Kidney epithelial cell (primary cell): ENCODE results near the gene LINC01488. TPM values are rescaled to one million over a fixed set of nuclear protein-coding genes. Genes with fewer than 3 reads are reported as not detected.

ENCODE experiments used
- DNase-seq: peaks from one replicate; pipeline ENCODE4 v3.0.0-alpha.2; 2010; ENCODE audit warnings: low read depth
- H3K27me3 ChIP-seq: 2 replicates; pipeline ENCODE4 v1.6.0; 2011; ENCODE audit warnings: low read length; ENCODE audit not compliant: control insufficient read depth, insufficient read depth
- H3K36me3 ChIP-seq: 2 replicates; pipeline ENCODE4 v1.5.1; 2011; ENCODE audit warnings: low read length; ENCODE audit not compliant: control insufficient read depth, insufficient read depth
- H3K4me3 ChIP-seq: 2 replicates; pipeline ENCODE4 v1.5.1; 2011; ENCODE audit warnings: low read depth, mild to moderate bottlenecking, control low read depth, low read length
- total RNA-seq: library from RNA; depleted of rRNA; stranded (reverse); fragments of >200 nt; gene quantifications from 2 replicates; pipeline ENCODE4 v1.2.3, GENCODE V29; 2015
- TF ChIP-seq, protein P1 (sequence below): IDR thresholded peaks from 2 replicates; pipeline ENCODE4 v1.5.1; 2011; ENCODE audit warnings: mild to moderate bottlenecking, moderate library complexity, low read length, control low read depth, inconsistent platforms; ENCODE audit not compliant: insufficient read depth, poor library complexity, severe bottlenecking

The LINC01488 gene
- total RNA-seq, 1 donor from 2014 or later: not detected

DNA sequence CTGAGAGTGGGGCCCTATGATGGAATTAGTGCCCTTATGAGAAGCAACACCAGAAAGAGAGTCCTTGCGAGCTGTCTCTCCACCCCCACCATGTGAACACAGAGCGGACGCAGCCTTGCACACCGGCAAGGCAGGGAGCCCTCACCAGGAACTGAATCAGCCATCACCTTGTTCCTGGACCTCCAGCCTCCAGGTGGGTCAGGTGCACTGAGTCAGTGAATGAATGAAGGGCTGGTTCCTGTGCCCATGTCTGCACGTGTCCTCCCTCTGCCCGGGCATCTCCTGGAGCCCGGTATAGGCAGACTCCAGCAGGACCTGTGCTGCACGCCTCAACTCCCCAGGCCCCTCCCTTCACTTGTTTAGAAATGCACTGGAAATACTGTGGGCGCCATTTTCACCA lies 54.9 kb downstream of the LINC01488 start:
- no peak for DNase-seq
- TF ChIP-seq, protein P1, sequence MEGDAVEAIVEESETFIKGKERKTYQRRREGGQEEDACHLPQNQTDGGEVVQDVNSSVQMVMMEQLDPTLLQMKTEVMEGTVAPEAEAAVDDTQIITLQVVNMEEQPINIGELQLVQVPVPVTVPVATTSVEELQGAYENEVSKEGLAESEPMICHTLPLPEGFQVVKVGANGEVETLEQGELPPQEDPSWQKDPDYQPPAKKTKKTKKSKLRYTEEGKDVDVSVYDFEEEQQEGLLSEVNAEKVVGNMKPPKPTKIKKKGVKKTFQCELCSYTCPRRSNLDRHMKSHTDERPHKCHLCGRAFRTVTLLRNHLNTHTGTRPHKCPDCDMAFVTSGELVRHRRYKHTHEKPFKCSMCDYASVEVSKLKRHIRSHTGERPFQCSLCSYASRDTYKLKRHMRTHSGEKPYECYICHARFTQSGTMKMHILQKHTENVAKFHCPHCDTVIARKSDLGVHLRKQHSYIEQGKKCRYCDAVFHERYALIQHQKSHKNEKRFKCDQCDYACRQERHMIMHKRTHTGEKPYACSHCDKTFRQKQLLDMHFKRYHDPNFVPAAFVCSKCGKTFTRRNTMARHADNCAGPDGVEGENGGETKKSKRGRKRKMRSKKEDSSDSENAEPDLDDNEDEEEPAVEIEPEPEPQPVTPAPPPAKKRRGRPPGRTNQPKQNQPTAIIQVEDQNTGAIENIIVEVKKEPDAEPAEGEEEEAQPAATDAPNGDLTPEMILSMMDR: no peak
- Histone ChIP-seq H3K36me3 (no peaks in the 10 kb centered on the region), H3K4me3 (no peak overlapping the region), H3K27me3 (peaks cover 3% of the 10 kb centered on the region)

- DNase-seq: no peak
- TF ChIP-seq, protein P1: no peak
- Histone ChIP-seq H3K36me3 (no peaks in the 10 kb centered on the region), H3K27me3 (no peaks in the 10 kb centered on the region), H3K4me3 (no peak overlapping the region)
Observed at GRCh38 chr11:69537126-69537525, 55.7 kb downstream of the LINC01488 start.

- Histone ChIP-seq H3K27me3 (no peaks in the 10 kb centered on the region), H3K36me3 (no peaks in the 10 kb centered on the region), H3K4me3 (no peak overlapping the region)
- TF ChIP-seq, protein P1: no peak
- DNase-seq: no peak
Observed at GRCh38 chr11:69537855-69538640, 56.6 kb downstream of the LINC01488 start.

GRCh38 chr11:69538854-69539253 lies 57.4 kb downstream of the LINC01488 start:
- Histone ChIP-seq H3K4me3 (no peak overlapping the region), H3K27me3 (no peaks in the 10 kb centered on the region), H3K36me3 (no peaks in the 10 kb centered on the region)
- TF ChIP-seq, protein P1: no peak
- DNase-seq: no peak

DNA sequence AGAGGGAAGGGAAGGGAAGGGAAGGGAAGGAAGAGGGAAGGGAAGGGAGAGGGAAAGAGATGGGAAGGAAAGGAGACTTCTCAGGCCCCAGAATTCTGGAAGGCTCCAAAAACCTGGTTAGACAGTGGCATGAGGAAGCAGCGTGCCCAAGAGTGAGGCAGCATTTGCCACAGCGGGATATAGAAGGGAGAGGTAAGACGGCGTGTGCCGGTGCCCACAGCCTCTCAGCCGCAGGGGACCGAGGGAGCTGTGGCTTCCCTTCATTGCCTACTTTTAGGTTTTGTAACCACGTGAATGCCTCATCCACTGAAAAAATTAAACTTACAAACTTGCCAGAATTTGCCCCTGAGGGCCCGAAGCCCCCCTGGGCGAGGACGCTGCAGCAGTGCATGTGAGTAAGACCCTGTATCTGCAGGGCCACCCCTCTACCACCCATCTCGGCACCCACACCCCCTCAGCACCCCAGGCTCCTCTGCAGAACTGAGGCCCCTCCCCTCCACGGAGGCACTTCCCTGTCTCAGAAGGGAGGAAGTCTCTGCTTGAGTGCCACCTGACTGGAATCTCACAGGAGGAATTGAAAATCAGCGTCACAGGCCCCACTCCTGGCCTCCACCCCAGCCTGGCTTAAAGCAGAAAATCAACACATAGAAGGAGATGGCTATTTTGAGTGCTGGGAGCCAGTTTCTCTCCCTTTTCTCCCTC lies 58.1 kb downstream of the LINC01488 start:
- Histone ChIP-seq H3K27me3 (peaks cover 2% of the 10 kb centered on the region), H3K36me3 (no peaks in the 10 kb centered on the region), H3K4me3 (no peak overlapping the region)
- DNase-seq: no peak
- TF ChIP-seq, protein P1: no peak
